Lung microvascular endothelial cell (primary cell): ENCODE measurements around the gene KRTAP10-10. TPM values are rescaled to one million over a fixed set of nuclear protein-coding genes. Genes with fewer than 3 reads are reported as not detected.
"Not testable (repeated sequence)": the region's sequence is repeated elsewhere in the genome, so short reads cannot be mapped to it uniquely, and the experiment has no call there.

Experiments used
- DNase-seq, 2 donors: peaks; one replicate each; pipeline versions ENCODE4 v3.0.0 to v3.0.0-alpha.2; 2010; ENCODE audit warnings: low read depth in 2 of 2
- total RNA-seq: library from RNA; depleted of rRNA; stranded (reverse); fragments of >200 nt; gene quantifications from 2 replicates; pipeline ENCODE4 v1.2.1, GENCODE V29; 2014

KRTAP10-10 gene
- total RNA-seq, 1 donor from 2014 or later, result not detected

DNA sequence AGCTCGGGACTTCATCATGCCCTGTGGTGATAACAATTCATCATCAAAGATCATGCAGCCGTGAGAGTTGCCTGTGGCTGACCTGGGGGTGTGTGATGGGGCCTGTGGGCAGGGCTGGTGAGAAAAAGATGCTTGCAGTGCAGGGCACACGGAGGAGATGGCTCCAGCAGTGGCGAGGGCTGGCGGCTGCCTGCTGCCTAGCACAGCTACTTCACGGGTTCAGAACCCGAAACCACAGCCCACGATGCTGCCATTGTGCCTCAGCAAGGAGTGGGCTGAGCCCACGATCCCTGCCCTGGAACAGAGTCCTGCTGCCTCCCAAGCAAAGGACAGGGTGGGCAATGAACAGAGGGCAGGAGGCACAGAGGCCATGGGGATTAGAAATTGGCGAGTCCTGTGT lies 10.9 kb upstream of the KRTAP10-10 start:
- no peak for DNase-seq

DNA sequence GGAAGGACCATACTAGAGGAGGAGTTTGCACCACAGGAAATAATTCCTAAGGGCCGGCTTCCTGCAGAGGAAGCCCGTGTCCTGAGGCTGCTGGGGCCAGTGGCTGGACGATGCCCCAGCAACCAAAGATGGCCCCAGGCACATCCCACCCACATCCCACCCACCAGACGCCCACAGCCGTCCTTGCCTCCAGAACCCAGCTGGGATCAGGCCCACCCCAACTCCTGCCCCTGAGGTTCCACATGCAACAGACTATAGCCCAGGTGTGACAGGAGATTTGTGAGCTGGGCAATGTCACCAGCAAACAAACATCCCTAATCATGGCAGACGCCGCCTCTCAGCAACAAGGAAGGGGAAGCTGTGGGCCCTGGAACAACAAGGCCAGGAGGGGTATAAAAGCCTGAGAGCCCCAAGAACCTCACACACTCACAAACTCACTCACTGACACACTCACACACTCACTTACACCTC lies 10.4 kb upstream of the KRTAP10-10 start, which contains the start of gene KRTAP10-9:
Gene KRTAP10-9 (plus strand): TSS at position 421 of the 471 bp plus-strand sequence. CDS start 79 bp downstream, outside the sequence.
- no peak for DNase-seq

- DNase-seq, result not testable (repeated sequence)
These were observed 9.9 kb upstream of the KRTAP10-10 start for GRCh38 chr21:44627181-44627822.

- DNase-seq, result not testable (repeated sequence)
These were observed 9.3 kb upstream of the KRTAP10-10 start for GRCh38 chr21:44627831-44628233.

GRCh38 chr21:44628707-44629391 lies 8.3 kb upstream of the KRTAP10-10 start:
- no peak for DNase-seq

GRCh38 chr21:44630440-44630839 lies 6.7 kb upstream of the KRTAP10-10 start:
- DNase-seq, result no peak

DNA sequence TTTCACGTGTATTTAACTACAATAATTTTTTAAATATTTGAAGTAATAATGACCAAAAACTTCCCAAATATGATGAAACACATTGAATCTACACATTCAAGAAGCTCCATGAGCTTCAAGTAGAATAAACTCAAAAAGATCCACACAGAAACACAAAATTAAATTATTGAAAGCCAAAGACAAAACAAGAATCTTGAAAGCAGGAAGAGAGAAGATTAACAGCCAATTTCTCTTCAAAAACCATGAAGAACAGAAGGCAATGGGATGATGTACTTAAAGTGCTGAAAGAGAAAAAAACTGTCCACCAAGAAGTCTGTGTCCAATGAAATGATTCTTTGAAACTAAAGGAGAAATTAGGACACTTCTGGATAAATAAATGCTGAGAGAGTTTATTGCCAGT lies 5.1 kb upstream of the KRTAP10-10 start:
- DNase-seq, result no peak

DNA sequence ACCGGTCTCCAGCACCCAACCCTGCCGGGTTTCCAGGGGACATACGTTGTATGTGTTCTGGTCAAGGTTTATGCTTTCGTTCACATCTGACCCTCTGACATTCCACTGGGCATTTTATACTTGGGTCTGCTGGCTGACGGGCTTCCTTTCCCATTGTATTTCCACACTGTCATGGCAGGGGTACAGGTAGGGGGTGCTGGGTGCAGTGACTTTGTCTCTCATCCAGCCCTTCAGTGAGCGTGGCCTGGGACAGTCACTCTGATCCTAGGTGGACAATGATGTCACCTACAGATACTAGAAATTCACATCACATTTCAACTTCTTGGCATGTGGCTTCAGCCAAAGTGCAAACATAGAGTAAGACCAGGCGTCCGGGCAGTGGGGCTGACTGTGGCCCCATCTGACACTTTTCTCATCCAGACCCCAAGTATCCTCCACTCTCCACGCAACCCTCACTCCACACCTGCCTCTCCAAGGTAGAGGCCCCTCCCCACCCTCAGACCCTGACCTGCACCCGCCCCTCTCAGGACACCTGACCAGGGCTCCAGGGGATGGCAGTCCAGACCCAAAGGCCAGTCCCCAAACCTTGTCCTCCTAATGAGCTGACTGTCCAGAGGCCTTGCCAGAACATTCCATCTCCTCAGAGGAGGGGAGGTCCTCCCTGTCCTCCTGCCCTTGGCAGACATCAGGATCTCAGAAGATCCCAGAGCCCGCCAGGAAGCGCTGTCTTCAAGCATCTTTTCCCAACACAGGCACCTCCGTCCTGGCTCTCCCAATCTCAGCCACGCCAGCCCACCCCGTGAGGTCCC lies 743 bp upstream of the KRTAP10-10 start:
- no peak for DNase-seq

- not testable (repeated sequence) for DNase-seq
These were observed 744 bp downstream of the KRTAP10-10 start for GRCh38 chr21:44637851-44638348.

DNA sequence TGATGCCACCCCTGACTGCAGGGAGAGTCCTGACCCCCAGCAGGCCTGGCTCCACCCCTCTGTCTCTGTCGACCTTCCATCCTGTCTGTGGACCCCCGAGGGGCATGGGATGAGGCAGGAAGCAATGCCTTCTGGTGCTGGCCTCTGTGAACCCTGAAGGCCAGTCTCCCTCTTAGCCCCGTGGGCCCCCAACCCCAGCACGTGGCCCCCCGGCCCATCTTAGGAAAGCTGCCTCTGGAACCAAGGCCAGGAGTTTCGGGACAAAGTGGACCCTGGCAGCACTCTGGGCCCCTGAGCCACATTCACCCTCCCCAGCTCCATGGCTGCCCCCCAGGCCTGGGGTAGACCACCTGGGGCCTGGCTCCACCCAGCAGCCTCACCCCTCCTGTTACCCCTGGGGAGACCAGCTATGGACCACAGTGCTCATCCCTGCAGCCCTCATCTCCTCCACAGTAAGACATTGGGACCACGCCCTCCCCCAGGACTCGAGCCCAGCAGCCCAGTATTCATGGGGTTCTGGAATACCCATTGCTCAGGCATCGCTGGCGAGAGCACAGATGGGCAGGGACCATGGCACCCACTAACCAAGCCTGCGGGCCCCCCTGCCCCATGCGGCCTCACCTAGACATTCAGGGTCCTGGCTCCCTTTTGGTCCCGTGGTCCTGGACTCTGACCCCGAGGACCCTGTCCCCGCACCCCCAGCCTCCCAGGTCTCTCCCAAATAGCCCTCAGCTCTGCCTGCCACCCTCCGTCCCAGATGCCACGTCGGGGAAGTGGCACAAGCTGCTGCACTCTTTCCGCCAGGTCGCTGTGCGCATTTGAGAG lies 1.6 kb downstream of the KRTAP10-10 start:
- DNase-seq, result not testable (repeated sequence)

DNA sequence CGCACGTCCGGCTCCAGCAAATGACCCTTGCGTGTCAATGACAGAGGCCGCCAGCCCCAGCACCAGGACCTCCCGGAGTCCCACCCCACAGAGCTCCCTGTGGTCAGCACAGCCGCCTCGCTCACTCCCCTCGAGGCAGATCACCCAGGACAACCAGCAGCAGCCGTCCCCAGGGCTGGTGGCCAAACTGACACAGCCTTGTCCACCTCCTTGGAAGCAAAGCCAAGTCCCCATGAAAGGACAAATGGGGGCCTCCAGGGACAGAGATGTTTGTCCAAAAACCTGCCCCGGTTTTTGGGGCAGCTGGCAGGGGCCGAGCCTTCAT lies 2.1 kb downstream of the KRTAP10-10 start:
- no peak for DNase-seq

GRCh38 chr21:44640761-44641160 lies 3.6 kb downstream of the KRTAP10-10 start:
- no peak for DNase-seq

DNA sequence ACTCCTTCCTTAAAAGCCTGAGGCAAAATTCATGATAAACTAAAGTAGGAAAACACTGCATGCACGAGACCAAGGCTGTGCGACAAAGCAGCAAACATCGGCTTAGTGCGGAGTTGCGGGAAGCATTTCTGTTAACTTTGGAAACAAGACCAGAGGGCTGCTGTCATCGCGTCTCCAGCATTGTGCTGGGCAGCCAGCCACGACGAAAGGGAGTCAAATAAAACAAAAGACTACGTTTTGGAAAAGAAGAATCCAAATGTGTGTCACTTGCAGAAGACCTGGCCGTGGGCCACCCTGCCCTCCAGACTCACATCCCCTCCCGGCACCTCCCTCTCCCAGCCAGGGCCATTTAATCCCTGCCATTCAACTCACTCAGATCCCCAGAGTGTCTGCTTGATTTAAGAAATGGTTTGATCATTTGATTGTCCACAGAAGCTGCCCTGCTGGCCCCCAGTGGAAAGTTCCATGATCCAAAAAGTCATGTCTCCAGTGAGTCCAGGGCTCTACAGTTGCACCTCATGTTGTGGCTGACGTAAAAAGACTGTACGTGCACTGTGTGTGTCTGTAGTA lies 6.7 kb downstream of the KRTAP10-10 start:
- peak in 1 of 2 donors; percentile 29 for DNase-seq

DNA sequence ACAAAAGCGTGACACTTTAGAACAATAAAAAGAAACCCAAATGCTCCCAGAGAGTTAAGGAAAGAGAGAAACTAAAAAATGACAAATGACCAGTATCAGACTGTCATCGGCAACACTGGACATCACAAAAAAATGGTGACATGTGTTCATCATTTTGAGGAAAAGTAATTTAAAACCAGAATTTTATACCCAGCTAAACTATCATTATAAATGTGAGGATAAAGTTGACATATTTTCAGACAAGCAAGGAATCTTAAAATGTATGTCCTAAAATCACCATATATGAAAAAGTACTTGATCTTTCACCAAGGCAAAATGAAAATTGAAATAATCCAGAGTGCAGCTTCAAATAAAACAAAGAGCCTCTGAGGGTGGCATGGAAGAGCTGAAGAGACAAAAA lies 7.7 kb downstream of the KRTAP10-10 start:
- DNase-seq, result no peak

DNA sequence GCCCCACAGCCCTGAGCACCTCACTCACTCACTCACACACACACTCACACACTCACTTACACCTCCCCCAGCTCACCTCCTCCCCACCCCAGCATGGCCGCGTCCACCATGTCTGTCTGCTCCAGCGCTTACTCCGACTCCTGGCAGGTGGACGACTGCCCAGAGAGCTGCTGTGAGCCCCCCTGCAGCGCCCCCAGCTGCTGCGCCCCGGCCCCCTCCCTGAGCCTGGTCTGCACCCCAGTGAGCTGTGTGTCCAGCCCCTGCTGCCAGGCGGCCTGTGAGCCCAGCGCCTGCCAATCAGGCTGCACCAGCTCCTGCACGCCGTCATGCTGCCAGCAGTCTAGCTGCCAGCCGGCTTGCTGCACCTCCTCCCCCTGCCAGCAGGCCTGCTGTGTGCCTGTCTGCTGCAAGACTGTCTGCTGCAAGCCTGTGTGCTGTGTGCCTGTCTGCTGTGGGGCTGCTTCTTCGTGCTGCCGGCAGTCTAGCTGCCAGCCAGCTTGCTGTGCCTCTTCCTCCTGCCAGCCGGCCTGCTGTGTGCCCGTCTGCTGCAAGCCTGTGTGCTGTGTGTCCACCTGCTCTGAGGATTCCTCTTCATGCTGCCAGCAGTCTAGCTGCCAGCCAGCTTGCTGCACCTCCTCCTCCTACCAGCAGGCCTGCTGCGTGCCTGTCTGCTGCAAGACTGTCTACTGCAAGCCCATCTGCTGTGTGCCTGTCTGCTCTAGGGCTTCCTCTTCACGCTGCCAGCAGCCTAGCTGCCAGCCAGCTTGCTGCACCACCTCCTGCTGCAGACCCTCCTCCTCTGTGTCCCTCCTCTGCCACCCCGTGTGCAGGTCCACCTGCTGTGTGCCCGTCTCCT lies 9.4 kb downstream of the KRTAP10-10 start, which contains the start of gene KRTAP10-11:
Gene KRTAP10-11 (plus strand): TSS at position 49 of the 856 bp plus-strand sequence. CDS start 45 bp downstream, at position 94.
- not testable (repeated sequence) for DNase-seq

- no peak for DNase-seq
These were observed 10.0 kb downstream of the KRTAP10-10 start for GRCh38 chr21:44647222-44647552.

GRCh38 chr21:44648557-44649311 lies 11.6 kb downstream of the KRTAP10-10 start:
- DNase-seq, result no peak

GRCh38 chr21:44649521-44650100 lies 12.5 kb downstream of the KRTAP10-10 start:
- no peak for DNase-seq
